SK-N-SH (cell line): ENCODE data around the gene MAPKAPK5.

Source experiments
- CTCF ChIP-seq: fragments of 200-600 bp; sonication (generic); IDR thresholded peaks from 2 replicates; pipeline ENCODE4 v1.6.1; 2017; ENCODE audit warnings: antibody characterized with exemption, mild to moderate bottlenecking, moderate library complexity
- RFX5 ChIP-seq: IDR thresholded peaks from 2 replicates; pipeline ENCODE4 v1.6.1; 2012; ENCODE audit warnings: mild to moderate bottlenecking, improper control_type of control experiment, low read length
- YY1 ChIP-seq: IDR thresholded peaks from 2 replicates; pipeline ENCODE4 v1.4.0; 2012; ENCODE audit warnings: low read depth, mild to moderate bottlenecking

- TF ChIP-seq CTCF (no peak), RFX5 (no peak), YY1 (no peak)
These were observed 22.9 kb downstream of the MAPKAPK5 start for GRCh38 chr12:111864913-111865312.
